GM12878 (cell line): ENCODE results near the gene DYNC2H1. TPM values are rescaled to one million over a fixed set of nuclear protein-coding genes. Genes with fewer than 3 reads are reported as not detected.

Source experiments
- ATAC-seq: fragments of 200-7000 bp; cut with Tn5 transposase; 3 replicates; pipeline ENCODE4 v1.9.1; 2020; ENCODE audit warnings: mild to moderate bottlenecking, moderate library complexity
- BruUV-seq: library from RNA; stranded (reverse); fragments of 400-500 nt; replicated peaks from 2 replicates; lab custom pipeline; 2021; lab: Mats Ljungman, UMichigan
- CTCF ChIA-PET: fragments of 300-600 bp; sonication (Branson Sonifier 250); formaldehyde crosslinking; extraction: SDS; loops from one replicate; lab custom pipeline; 2021; ENCODE audit warnings: inconsistent platforms; lab: Yijun Ruan, JAX
- POLR2A ChIA-PET: fragments of 350-600 bp; formaldehyde crosslinking; extraction: SDS; loops from one replicate; lab custom pipeline; 2021; ENCODE audit warnings: inconsistent platforms; lab: Charles Lee
- RAD21 ChIA-PET: fragments of 300-600 bp; sonication (Branson Sonifier 250); formaldehyde crosslinking; loops from one replicate; lab custom pipeline; 2023; ENCODE audit warnings: antibody characterized with exemption; ENCODE audit not compliant: unreplicated experiment; lab: Charles Lee
- SMC1A ChIA-PET: fragments of 300-600 bp; sonication (Branson Sonifier 250); formaldehyde crosslinking; loops from one replicate; lab custom pipeline; 2023; ENCODE audit not compliant: unreplicated experiment, uncharacterized antibody; lab: Charles Lee
- DNase-seq: peaks from one replicate; pipeline ENCODE4 v3.0.0-alpha.2; 2011; ENCODE audit warnings: low read depth, low spot score
- FAIRE-seq: peaks from 3 replicates; lab custom pipeline; 2011; peaks lifted over from hg19 to GRCh38; lab: Jason Lieb, UNC
- H2AFZ ChIP-seq: 2 replicates; pipeline ENCODE4 v1.6.0; 2011; ENCODE audit warnings: low read depth, low read length, control low read depth; ENCODE audit not compliant: control insufficient read depth
- H3K27ac ChIP-seq: 2 replicates; pipeline ENCODE4 v1.5.1; 2011; ENCODE audit warnings: control low read depth; ENCODE audit not compliant: control insufficient read depth, insufficient read depth
- H3K27me3 ChIP-seq, 2 experiments: replicated peaks in 1 of 2; 2 replicates each; pipeline versions ENCODE4 v1.6.0 to v1.6.1; 2011; ENCODE audit warnings: low read length in 1 of 2; ENCODE audit not compliant: control insufficient read depth in 2 of 2, insufficient read depth in 2 of 2
- H3K36me3 ChIP-seq, 2 experiments: 2 replicates each; pipeline ENCODE4 v1.5.1; 2011; ENCODE audit warnings: low read length in 1 of 2; ENCODE audit not compliant: control insufficient read depth in 2 of 2, insufficient read depth in 2 of 2
- H3K4me1 ChIP-seq: 2 replicates; pipeline ENCODE4 v1.6.1; 2011; ENCODE audit warnings: mild to moderate bottlenecking, low read length, moderate library complexity, mixed read lengths; ENCODE audit not compliant: control insufficient read depth, insufficient read depth
- H3K4me2 ChIP-seq: 2 replicates; pipeline ENCODE4 v1.6.0; 2011; ENCODE audit warnings: control low read depth; ENCODE audit not compliant: control insufficient read depth, insufficient read depth
- H3K4me3 ChIP-seq: fragments of 200-600 bp; sonication (generic); 2 replicates; pipeline ENCODE4 v1.5.1; 2016
- H3K79me2 ChIP-seq: 2 replicates; pipeline ENCODE4 v1.6.0; 2011; ENCODE audit warnings: low read length; ENCODE audit not compliant: control insufficient read depth, insufficient read depth
- H3K9ac ChIP-seq: 2 replicates; pipeline ENCODE4 v1.8.0; 2011; ENCODE audit warnings: low read length, control low read depth, mixed read lengths; ENCODE audit not compliant: control insufficient read depth, insufficient read depth
- H3K9me3 ChIP-seq: replicated peaks from 3 replicates; pipeline ENCODE4 v1.5.1; 2011; ENCODE audit warnings: mild to moderate bottlenecking, low read length; ENCODE audit not compliant: control insufficient read depth, insufficient read depth
- H4K20me1 ChIP-seq: 2 replicates; pipeline ENCODE4 v1.6.0; 2011; ENCODE audit not compliant: control insufficient read depth, insufficient read depth
- ATF7 ChIP-seq: fragments of 450-650 bp; IDR thresholded peaks from 2 replicates; pipeline ENCODE4 v1.6.1; 2016; ENCODE audit warnings: low read depth, mild to moderate bottlenecking
- BCLAF1 ChIP-seq: fragments of 450-650 bp; IDR thresholded peaks from 2 replicates; pipeline ENCODE4 v1.6.1; 2017; ENCODE audit warnings: antibody characterized with exemption, mild to moderate bottlenecking, moderate library complexity
- PAX8 ChIP-seq: fragments of 450-650 bp; IDR thresholded peaks from 2 replicates; pipeline ENCODE4 v1.6.1; 2017; ENCODE audit warnings: mild to moderate bottlenecking, moderate library complexity
- ZBTB40 ChIP-seq: fragments of 450-650 bp; IDR thresholded peaks from 2 replicates; pipeline ENCODE4 v1.6.1; 2016; ENCODE audit warnings: mild to moderate bottlenecking, moderate library complexity, borderline replicate concordance
- whole genome bisulfite sequencing: methylation state at CpG from one replicate; pipeline ENCODE4 v1.1.6; 2016; ENCODE audit warnings: low lambda C conversion rate; ENCODE audit not compliant: insufficient replicate concordance, insufficient coverage; ENCODE audit errors: missing lambda C conversion rate; 5-methylcytosine and 5-hydroxymethylcytosine counted together
- in situ Hi-C: fragments of 300-500 bp; cut with MboI; formaldehyde crosslinking; loops from 9 replicates; pipeline ENCODE4 v1.14.3; 2018; ENCODE audit warnings: mixed read lengths
- intact Hi-C: fragments of 100-400 bp; cut with micrococcal nuclease; formaldehyde crosslinking; loops from one replicate; pipeline ENCODE4 v1.14.2; 2022; ENCODE audit not compliant: unreplicated experiment
- polyA plus RNA-seq, 11 experiments: library from polyadenylated mRNA; depleted of rRNA in 4 of 11; unstranded in 6 of 11; stranded (reverse) in 5 of 11; fragments of >200 nt; fragmentation: Nextera tagmentation in 4 of 11; fragmentation: Illumina TruSeq in 1 of 11; extraction: Ambion mirVana in 4 of 11; extraction: Trizol in 1 of 11; gene quantifications; 1 replicate in 1 of 11; 2 replicates in 10 of 11; pipeline versions ENCODE4 v1.2.1 to v1.2.3, GENCODE V29; 2011 to 2016; ENCODE audit warnings: inconsistent platforms in 2 of 11, missing spikeins in 2 of 11, low read depth in 1 of 11
- total RNA-seq, 4 experiments: library from RNA; depleted of rRNA in 3 of 4; stranded (reverse); fragments of >200 nt in 3 of 4; fragmentation: Illumina TruSeq in 1 of 4; extraction: Trizol in 1 of 4; gene quantifications; 2 replicates each; pipeline versions ENCODE4 v1.2.1 to v1.2.3, GENCODE V29; 2013 to 2021

The DYNC2H1 gene
- total and polyA plus RNA-seq, 10 of the 15 experiments (the other 5 are each of a cell fraction or from before 2014, with no cell fraction given): 0.12 to 3.9 (median 0.23) TPM; not detected in 2

GRCh38 chr11:103515283-103515682 lies 406.1 kb downstream of the DYNC2H1 start:
- ATAC-seq: no peak
- BruUV-seq: no TSS peak
- no peak overlapping the region for H2AFZ ChIP-seq
- ChIA-PET RAD21 (no interaction called here), CTCF (no interaction called here), SMC1A (no interaction called here), POLR2A (no interaction called here)
- DNase-seq: no peak
- in situ Hi-C loops: no loop called here
- TF ChIP-seq PAX8 (no peak), ZBTB40 (no peak), ATF7 (no peak), BCLAF1 (no peak)
- H3K4me3 ChIP-seq: no peak overlapping the region
- H3K27ac ChIP-seq: no peak overlapping the region
- H3K79me2 ChIP-seq: no peaks in the 10 kb centered on the region
- no peaks in the 10 kb centered on the region for H3K27me3 ChIP-seq
- no peaks in the 10 kb centered on the region for H3K36me3 ChIP-seq
- H3K9me3 ChIP-seq: no peaks in the 10 kb centered on the region
- no peak for FAIRE-seq
- H3K4me2 ChIP-seq: no peak overlapping the region
- H3K4me1 ChIP-seq: no peaks in the 10 kb centered on the region
- no peaks in the 10 kb centered on the region for H4K20me1 ChIP-seq
- intact Hi-C loops: no loop called here
- H3K9ac ChIP-seq: no peak overlapping the region
- 0% methylated on average over 1 of the region's 1 CpG for WGBS
